Transverse colon (tissue), 4 donors: ENCODE data around the gene POLR3A. TPM values are rescaled to one million over a fixed set of nuclear protein-coding genes. Genes with fewer than 3 reads are reported as not detected.

Source experiments
- DNase-seq: peaks from one replicate; pipeline ENCODE4 v3.0.0-alpha.2; 2019
- H3K27ac ChIP-seq, 4 donors: fragments of 200-600 bp; sonication (generic); 2 replicates each; pipeline ENCODE4 v1.5.1; 2016 to 2018; ENCODE audit warnings: inconsistent platforms in 4 of 4
- H3K27me3 ChIP-seq: fragments of 200-600 bp; sonication (generic); 2 replicates; pipeline ENCODE4 v1.5.1; 2017; ENCODE audit warnings: inconsistent platforms
- H3K36me3 ChIP-seq, 4 donors: fragments of 200-600 bp; sonication (generic); 2 replicates each; pipeline ENCODE4 v1.5.1; 2017 to 2019; ENCODE audit warnings: inconsistent platforms in 4 of 4
- H3K4me1 ChIP-seq, 4 donors: fragments of 200-600 bp; sonication (generic); 2 replicates each; pipeline ENCODE4 v1.5.1; 2017 to 2020; ENCODE audit warnings: inconsistent platforms in 4 of 4
- H3K4me3 ChIP-seq, 4 donors: fragments of 200-600 bp; sonication (generic); 1 replicate in 1 of 4; 2 replicates in 3 of 4; pipeline versions ENCODE4 v1.5.1 to v1.6.1; 2017 to 2019; ENCODE audit warnings: inconsistent platforms in 4 of 4
- H3K9me3 ChIP-seq, 2 donors: fragments of 200-600 bp; sonication (generic); 2 replicates each; pipeline ENCODE4 v1.5.1; 2017 to 2019; ENCODE audit warnings: inconsistent platforms in 2 of 2
- EP300 ChIP-seq: sonication (generic); formaldehyde crosslinking; IDR thresholded peaks from one replicate; pipeline ENCODE4 v1.6.1; 2017; ENCODE audit warnings: antibody characterized with exemption, low read depth
- POLR2A ChIP-seq: fragments of 450-650 bp; IDR thresholded peaks from one replicate; pipeline ENCODE4 v1.6.1; 2016; ENCODE audit warnings: antibody characterized with exemption, mild to moderate bottlenecking, moderate library complexity
- POLR2AphosphoS5 ChIP-seq, 3 donors: sonication (generic); formaldehyde crosslinking; IDR thresholded peaks; one replicate each; pipeline ENCODE4 v1.6.1; 2016; ENCODE audit warnings: antibody characterized with exemption in 3 of 3
- WGBS, 2 donors: methylation state at CpG; one replicate each; pipeline ENCODE4 v1.1.5; 2018; ENCODE audit warnings: low coverage in 1 of 2; 5-methylcytosine and 5-hydroxymethylcytosine counted together
- in situ Hi-C, 4 donors: fragments of 200-750 bp; cut with MboI; loops; one replicate each; pipeline versions ENCODE4 v1.15.0 to v1.15.1; 2017; ENCODE audit warnings: low sequenced_read_pairs in 3 of 4, low pct_ligation_motif_present in 1 of 4, low pct_unique_long_range_greater_than_20kb in 1 of 4
- intact Hi-C: fragments of 100-400 bp; cut with DNase I; formaldehyde crosslinking; loops from one replicate; pipeline ENCODE4 v1.15.1; 2023; ENCODE audit warnings: low total_unique reads
- total RNA-seq, 4 donors: library from RNA; depleted of rRNA; stranded (reverse); fragments of >200 nt; gene quantifications; one replicate each; pipeline ENCODE4 v1.1.0, GENCODE V29; 2016
- TF ChIP-seq, protein P1 (sequence below), 5 experiments: fragments of 200-600 bp in 3 of 5; fragments of 450-650 bp in 2 of 5; sonication (generic) in 3 of 5; IDR thresholded peaks; 1 replicate in 2 of 5; 2 replicates in 3 of 5; pipeline ENCODE4 v1.5.1; 2016 to 2017; ENCODE audit warnings: antibody characterized with exemption in 5 of 5, inconsistent platforms in 3 of 5, mild to moderate bottlenecking in 2 of 5, moderate library complexity in 1 of 5

The POLR3A gene
- total RNA-seq, 4 donors from 2014 or later: 8.0 to 16.8 (median 13.1) TPM

DNA sequence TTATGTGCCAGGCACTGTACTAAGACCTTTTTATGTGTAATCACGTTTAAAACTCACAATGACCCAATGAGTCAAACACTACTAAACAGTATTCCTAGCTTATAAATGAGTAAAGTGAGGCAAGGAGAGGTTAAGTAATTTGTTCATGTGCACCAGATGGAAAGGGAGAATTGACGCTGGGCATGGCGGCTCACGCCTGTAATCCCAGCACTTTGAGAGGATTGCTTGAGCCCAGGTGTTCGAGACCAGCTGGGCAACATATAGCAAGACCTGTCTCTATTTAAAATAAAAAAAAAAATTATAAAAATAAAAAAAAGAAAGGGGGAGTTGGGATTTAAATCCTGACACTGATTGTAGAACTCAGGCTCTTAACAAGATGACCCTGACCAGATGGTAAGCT lies 56.0 kb downstream of the POLR3A start:
- TF ChIP-seq POLR2AphosphoS5 (IDR thresholded peaks at IDR 0.05) (no peak), POLR2A (no peak), EP300 (no peak)
- TF ChIP-seq, protein P1, sequence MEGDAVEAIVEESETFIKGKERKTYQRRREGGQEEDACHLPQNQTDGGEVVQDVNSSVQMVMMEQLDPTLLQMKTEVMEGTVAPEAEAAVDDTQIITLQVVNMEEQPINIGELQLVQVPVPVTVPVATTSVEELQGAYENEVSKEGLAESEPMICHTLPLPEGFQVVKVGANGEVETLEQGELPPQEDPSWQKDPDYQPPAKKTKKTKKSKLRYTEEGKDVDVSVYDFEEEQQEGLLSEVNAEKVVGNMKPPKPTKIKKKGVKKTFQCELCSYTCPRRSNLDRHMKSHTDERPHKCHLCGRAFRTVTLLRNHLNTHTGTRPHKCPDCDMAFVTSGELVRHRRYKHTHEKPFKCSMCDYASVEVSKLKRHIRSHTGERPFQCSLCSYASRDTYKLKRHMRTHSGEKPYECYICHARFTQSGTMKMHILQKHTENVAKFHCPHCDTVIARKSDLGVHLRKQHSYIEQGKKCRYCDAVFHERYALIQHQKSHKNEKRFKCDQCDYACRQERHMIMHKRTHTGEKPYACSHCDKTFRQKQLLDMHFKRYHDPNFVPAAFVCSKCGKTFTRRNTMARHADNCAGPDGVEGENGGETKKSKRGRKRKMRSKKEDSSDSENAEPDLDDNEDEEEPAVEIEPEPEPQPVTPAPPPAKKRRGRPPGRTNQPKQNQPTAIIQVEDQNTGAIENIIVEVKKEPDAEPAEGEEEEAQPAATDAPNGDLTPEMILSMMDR (IDR thresholded peaks at IDR 0.05): no peak
- H3K4me3 ChIP-seq: no peak overlapping the region
- intact Hi-C loops (loop anchor here (5.0 to 10.0 kb wide), 2 partner anchors 48 to 126 kb away; partner anchors contain the start of gene DLG5), in situ Hi-C loops (loop anchor here in 1 of 4 donors (25.0 kb wide), 1 partner anchor 111 kb away; no protein-coding TSS in a partner anchor)
- H3K27me3 ChIP-seq: no peaks in the 10 kb centered on the region
- H3K4me1 ChIP-seq: peaks cover 0 to 25% (median 8%) of the 10 kb centered on the region in 4 donors
- H3K36me3 ChIP-seq: peaks cover 0 to 14% (median 3%) of the 10 kb centered on the region in 4 donors
- peak overlapping the region; percentile 75 to 81 (median 78) for H3K27ac ChIP-seq
- H3K9me3 ChIP-seq: no peaks in the 10 kb centered on the region
- 78 to 87% methylated on average over 5 of the region's 5 CpGs for WGBS, 2 donors
- DNase-seq: no peak

DNA sequence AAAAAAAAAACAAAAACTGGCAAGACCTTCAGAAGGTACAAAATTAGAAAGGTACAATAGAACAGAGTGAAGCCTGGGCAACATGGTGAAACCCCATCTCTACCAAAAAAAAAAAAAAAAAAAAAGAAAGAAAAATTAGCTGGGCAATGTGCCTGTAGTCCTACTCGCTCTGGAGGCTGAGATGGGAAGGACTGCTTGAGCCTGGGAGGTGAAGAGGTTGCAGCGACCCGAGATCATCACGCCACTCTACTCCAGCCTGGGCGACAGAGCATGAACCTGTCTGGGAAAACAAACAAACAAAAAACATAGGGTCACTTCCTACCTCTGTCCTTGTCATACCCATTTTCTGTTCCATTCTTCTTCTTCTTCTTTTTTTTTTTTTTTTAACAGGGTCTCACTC lies 57.2 kb downstream of the POLR3A start:
- in situ Hi-C loops: loop anchor here in 1 of 4 donors (25.0 kb wide), 1 partner anchor 110 kb away; no protein-coding TSS in a partner anchor
- WGBS, 2 donors: 71 to 81% methylated on average over 5 of the region's 5 CpGs

DNA sequence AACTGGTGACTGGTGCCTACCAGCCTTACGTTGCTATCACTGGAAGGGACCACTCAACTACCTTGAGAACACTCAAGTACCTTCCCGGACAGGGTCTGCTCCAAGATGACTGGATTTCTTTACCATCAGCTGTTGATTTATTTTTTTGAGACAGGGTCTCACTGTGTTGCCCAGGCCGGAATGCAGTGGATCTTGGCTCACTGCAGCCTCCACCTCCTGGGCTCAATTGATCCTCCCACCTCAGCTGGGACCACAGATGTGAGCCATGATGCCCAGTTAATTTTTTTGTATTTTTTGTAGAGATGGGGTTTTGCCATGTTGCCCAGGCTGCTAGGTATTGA lies 57.5 kb downstream of the POLR3A start:
- 83% methylated on average over 3 of the region's 3 CpGs; no CpG with 5 or more reads in 1 of the 2 donors for WGBS, 2 donors
- intact Hi-C loops: loop anchor here (2.0 to 10.0 kb wide), 3 partner anchors 47 to 124 kb away; partner anchors contain the start of gene DLG5

More for the DNA sequence above, 57.2 kb downstream of the POLR3A start:
- TF ChIP-seq, protein P1 (IDR thresholded peaks at IDR 0.05): no peak
- TF ChIP-seq EP300 (no peak), POLR2A (no peak), POLR2AphosphoS5 (IDR thresholded peaks at IDR 0.05) (no peak)
- peaks cover 0 to 25% (median 8%) of the 10 kb centered on the region in 4 donors for H3K4me1 ChIP-seq
- peak overlapping the region; percentile 75 to 81 (median 78) for H3K27ac ChIP-seq
- no peak for DNase-seq
- H3K27me3 ChIP-seq: no peaks in the 10 kb centered on the region
- intact Hi-C loops: loop anchor here (5.0 to 10.0 kb wide), 2 partner anchors 47 to 125 kb away; partner anchors contain the start of gene DLG5
- no peak overlapping the region for H3K4me3 ChIP-seq
- H3K36me3 ChIP-seq: peaks cover 0 to 7% (median 2%) of the 10 kb centered on the region in 4 donors
- H3K9me3 ChIP-seq: no peaks in the 10 kb centered on the region

More for the DNA sequence above, 57.5 kb downstream of the POLR3A start:
- no peaks in the 10 kb centered on the region for H3K27me3 ChIP-seq
- peak overlapping the region; percentile 75 to 81 (median 78) for H3K27ac ChIP-seq
- H3K4me3 ChIP-seq: no peak overlapping the region
- H3K36me3 ChIP-seq: peaks cover 0 to 3% (median 0%) of the 10 kb centered on the region in 4 donors
- no peak for TF ChIP-seq POLR2A
- TF ChIP-seq, protein P1 (IDR thresholded peaks at IDR 0.05): no peak
- no peak for TF ChIP-seq EP300
- no peak for TF ChIP-seq POLR2AphosphoS5 (IDR thresholded peaks at IDR 0.05)
- H3K9me3 ChIP-seq: no peaks in the 10 kb centered on the region
- DNase-seq: no peak
- in situ Hi-C loops: loop anchor here in 1 of 4 donors (25.0 kb wide), 1 partner anchor 109 kb away; no protein-coding TSS in a partner anchor
- H3K4me1 ChIP-seq: peaks cover 0 to 25% (median 8%) of the 10 kb centered on the region in 4 donors
